Transverse colon (tissue), 4 donors: ENCODE results near the gene DLX3. TPM values are rescaled to one million over a fixed set of nuclear protein-coding genes. Genes with fewer than 3 reads are reported as not detected.

ENCODE experiments used
- DNase-seq: peaks from one replicate; pipeline ENCODE4 v3.0.0-alpha.2; 2019
- H3K27ac ChIP-seq, 4 donors: fragments of 200-600 bp; sonication (generic); 2 replicates each; pipeline ENCODE4 v1.5.1; 2016 to 2018; ENCODE audit warnings: inconsistent platforms in 4 of 4
- H3K27me3 ChIP-seq: fragments of 200-600 bp; sonication (generic); 2 replicates; pipeline ENCODE4 v1.5.1; 2017; ENCODE audit warnings: inconsistent platforms
- H3K36me3 ChIP-seq, 4 donors: fragments of 200-600 bp; sonication (generic); 2 replicates each; pipeline ENCODE4 v1.5.1; 2017 to 2019; ENCODE audit warnings: inconsistent platforms in 4 of 4
- H3K4me1 ChIP-seq, 4 donors: fragments of 200-600 bp; sonication (generic); 2 replicates each; pipeline ENCODE4 v1.5.1; 2017 to 2020; ENCODE audit warnings: inconsistent platforms in 4 of 4
- H3K4me3 ChIP-seq, 4 donors: fragments of 200-600 bp; sonication (generic); 1 replicate in 1 of 4; 2 replicates in 3 of 4; pipeline versions ENCODE4 v1.5.1 to v1.6.1; 2017 to 2019; ENCODE audit warnings: inconsistent platforms in 4 of 4
- H3K9me3 ChIP-seq, 2 donors: fragments of 200-600 bp; sonication (generic); 2 replicates each; pipeline ENCODE4 v1.5.1; 2017 to 2019; ENCODE audit warnings: inconsistent platforms in 2 of 2
- EP300 ChIP-seq: sonication (generic); formaldehyde crosslinking; IDR thresholded peaks from one replicate; pipeline ENCODE4 v1.6.1; 2017; ENCODE audit warnings: antibody characterized with exemption, low read depth
- POLR2A ChIP-seq: fragments of 450-650 bp; IDR thresholded peaks from one replicate; pipeline ENCODE4 v1.6.1; 2016; ENCODE audit warnings: antibody characterized with exemption, mild to moderate bottlenecking, moderate library complexity
- POLR2AphosphoS5 ChIP-seq, 3 donors: sonication (generic); formaldehyde crosslinking; IDR thresholded peaks; one replicate each; pipeline ENCODE4 v1.6.1; 2016; ENCODE audit warnings: antibody characterized with exemption in 3 of 3
- WGBS, 2 donors: methylation state at CpG; one replicate each; pipeline ENCODE4 v1.1.5; 2018; ENCODE audit warnings: low coverage in 1 of 2; 5-methylcytosine and 5-hydroxymethylcytosine counted together
- in situ Hi-C, 4 donors: fragments of 200-750 bp; cut with MboI; loops; one replicate each; pipeline versions ENCODE4 v1.15.0 to v1.15.1; 2017; ENCODE audit warnings: low sequenced_read_pairs in 3 of 4, low pct_ligation_motif_present in 1 of 4, low pct_unique_long_range_greater_than_20kb in 1 of 4
- intact Hi-C: fragments of 100-400 bp; cut with DNase I; formaldehyde crosslinking; loops from one replicate; pipeline ENCODE4 v1.15.1; 2023; ENCODE audit warnings: low total_unique reads
- total RNA-seq, 4 donors: library from RNA; depleted of rRNA; stranded (reverse); fragments of >200 nt; gene quantifications; one replicate each; pipeline ENCODE4 v1.1.0, GENCODE V29; 2016
- TF ChIP-seq, protein P1 (sequence below), 5 experiments: fragments of 200-600 bp in 3 of 5; fragments of 450-650 bp in 2 of 5; sonication (generic) in 3 of 5; IDR thresholded peaks; 1 replicate in 2 of 5; 2 replicates in 3 of 5; pipeline ENCODE4 v1.5.1; 2016 to 2017; ENCODE audit warnings: antibody characterized with exemption in 5 of 5, inconsistent platforms in 3 of 5, mild to moderate bottlenecking in 2 of 5, moderate library complexity in 1 of 5

The DLX3 gene
- total RNA-seq, 4 donors from 2014 or later = not detected

GRCh38 chr17:49963309-49963625 is 31.8 kb downstream of the DLX3 start:
- in situ Hi-C loops = no loop called here
- intact Hi-C loops = no loop called here
- H3K27me3 ChIP-seq = peaks cover 77% of the 10 kb centered on the region

GRCh38 chr17:49962599-49963308 is 32.3 kb downstream of the DLX3 start:
- no peak overlapping the region for H3K27ac ChIP-seq
- DNase-seq = no peak
- intact Hi-C loops = no loop called here
- peaks cover 0 to 15% (median 2%) of the 10 kb centered on the region in 4 donors for H3K4me1 ChIP-seq
- in situ Hi-C loops = no loop called here
- peaks cover 72% of the 10 kb centered on the region for H3K27me3 ChIP-seq
- H3K9me3 ChIP-seq = no peaks in the 10 kb centered on the region
- TF ChIP-seq, protein P1, sequence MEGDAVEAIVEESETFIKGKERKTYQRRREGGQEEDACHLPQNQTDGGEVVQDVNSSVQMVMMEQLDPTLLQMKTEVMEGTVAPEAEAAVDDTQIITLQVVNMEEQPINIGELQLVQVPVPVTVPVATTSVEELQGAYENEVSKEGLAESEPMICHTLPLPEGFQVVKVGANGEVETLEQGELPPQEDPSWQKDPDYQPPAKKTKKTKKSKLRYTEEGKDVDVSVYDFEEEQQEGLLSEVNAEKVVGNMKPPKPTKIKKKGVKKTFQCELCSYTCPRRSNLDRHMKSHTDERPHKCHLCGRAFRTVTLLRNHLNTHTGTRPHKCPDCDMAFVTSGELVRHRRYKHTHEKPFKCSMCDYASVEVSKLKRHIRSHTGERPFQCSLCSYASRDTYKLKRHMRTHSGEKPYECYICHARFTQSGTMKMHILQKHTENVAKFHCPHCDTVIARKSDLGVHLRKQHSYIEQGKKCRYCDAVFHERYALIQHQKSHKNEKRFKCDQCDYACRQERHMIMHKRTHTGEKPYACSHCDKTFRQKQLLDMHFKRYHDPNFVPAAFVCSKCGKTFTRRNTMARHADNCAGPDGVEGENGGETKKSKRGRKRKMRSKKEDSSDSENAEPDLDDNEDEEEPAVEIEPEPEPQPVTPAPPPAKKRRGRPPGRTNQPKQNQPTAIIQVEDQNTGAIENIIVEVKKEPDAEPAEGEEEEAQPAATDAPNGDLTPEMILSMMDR (IDR thresholded peaks at IDR 0.05) = no peak
- TF ChIP-seq POLR2AphosphoS5 (IDR thresholded peaks at IDR 0.05) (no peak), EP300 (no peak)
- 18% methylated on average over 11 of the region's 11 CpGs; no CpG with 5 or more reads in 1 of the 2 donors for WGBS, 2 donors
- no peak overlapping the region for H3K4me3 ChIP-seq
- H3K36me3 ChIP-seq = no peaks in the 10 kb centered on the region

More at GRCh38 chr17:49963309-49963625, 31.8 kb downstream of the DLX3 start:
- Histone ChIP-seq H3K36me3 (no peaks in the 10 kb centered on the region), H3K4me3 (no peak overlapping the region), H3K27ac (no peak overlapping the region), H3K4me1 (peaks cover 0 to 15% (median 3%) of the 10 kb centered on the region in 4 donors), H3K9me3 (no peaks in the 10 kb centered on the region)
- 25% methylated on average over 4 of the region's 4 CpGs; no CpG with 5 or more reads in 1 of the 2 donors for WGBS, 2 donors
- TF ChIP-seq POLR2AphosphoS5 (IDR thresholded peaks at IDR 0.05) (no peak), EP300 (no peak), POLR2A (no peak)
- TF ChIP-seq, protein P1 (IDR thresholded peaks at IDR 0.05) = no peak
- no peak for DNase-seq

DNA sequence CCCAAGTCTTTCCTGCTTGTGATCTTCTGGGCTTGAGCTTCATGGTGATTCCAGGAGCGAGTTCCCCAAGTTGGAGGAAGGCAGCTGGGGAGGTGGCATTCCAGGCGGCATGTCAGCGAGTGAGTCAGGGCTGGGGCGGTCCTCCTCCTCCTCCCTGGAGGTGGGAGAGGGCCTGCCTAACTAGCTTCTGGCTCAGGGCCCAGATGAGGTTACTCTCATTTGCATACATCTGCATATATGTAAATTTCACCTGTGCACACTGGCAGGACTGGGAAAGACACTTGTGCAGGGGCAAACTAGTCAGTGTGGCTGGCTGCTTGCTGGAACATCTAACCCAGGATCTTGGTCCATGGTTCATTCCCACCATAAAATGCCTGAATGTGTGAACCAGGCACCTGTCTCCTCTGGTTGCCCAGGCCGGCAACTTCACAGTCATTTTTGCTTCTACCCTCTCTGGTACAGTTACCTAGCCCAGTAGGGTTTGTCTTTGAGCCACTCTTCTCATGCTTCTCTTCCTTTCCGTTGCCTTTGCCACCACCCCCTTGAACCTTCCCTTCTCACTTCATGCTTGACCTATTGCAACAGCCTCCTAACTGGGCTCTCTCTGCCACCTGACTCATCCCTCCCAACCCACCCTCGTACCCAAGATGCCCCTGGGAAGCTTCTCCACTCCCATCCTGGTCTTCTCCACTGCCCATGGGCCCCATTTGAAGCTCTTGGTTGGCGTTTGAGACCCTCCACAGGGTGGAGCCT is 35.7 kb downstream of the DLX3 start:
- intact Hi-C loops = no loop called here
- TF ChIP-seq EP300 (no peak), POLR2AphosphoS5 (IDR thresholded peaks at IDR 0.05) (no peak), POLR2A (no peak)
- TF ChIP-seq, protein P1 (IDR thresholded peaks at IDR 0.05) = no peak

GRCh38 chr17:49958723-49959122 is 36.3 kb downstream of the DLX3 start:
- 90% methylated on average over 4 of the region's 4 CpGs; no CpG with 5 or more reads in 1 of the 2 donors for WGBS, 2 donors
- H3K9me3 ChIP-seq = no peaks in the 10 kb centered on the region
- no peak for DNase-seq
- no peak overlapping the region for H3K27ac ChIP-seq
- TF ChIP-seq POLR2AphosphoS5 (IDR thresholded peaks at IDR 0.05) (no peak), EP300 (no peak), POLR2A (no peak)
- TF ChIP-seq, protein P1 (IDR thresholded peaks at IDR 0.05) = no peak
- intact Hi-C loops = no loop called here
- H3K36me3 ChIP-seq = no peaks in the 10 kb centered on the region
- peaks cover 48% of the 10 kb centered on the region for H3K27me3 ChIP-seq
- no peak overlapping the region for H3K4me3 ChIP-seq
- in situ Hi-C loops = no loop called here
- no peaks in the 10 kb centered on the region for H3K4me1 ChIP-seq

More for the DNA sequence above, 35.7 kb downstream of the DLX3 start:
- no peaks in the 10 kb centered on the region for H3K36me3 ChIP-seq
- H3K4me3 ChIP-seq = no peak overlapping the region
- 69 to 75% methylated on average over 2 to 8 of the region's 8 CpGs for WGBS, 2 donors
- H3K27ac ChIP-seq = no peak overlapping the region
- H3K4me1 ChIP-seq = peaks cover 0 to 5% (median 2%) of the 10 kb centered on the region in 4 donors
- in situ Hi-C loops = no loop called here
- peaks cover 50% of the 10 kb centered on the region for H3K27me3 ChIP-seq
- H3K9me3 ChIP-seq = no peaks in the 10 kb centered on the region
- no peak for DNase-seq
